HEK293 (cell line): Measurements from ENCODE around the gene IL36RN.
A peak's percentile ranks its signal among the peaks of the same experiment; 100 is the strongest.

ENCODE experiments used
- CTCF ChIA-PET: fragments of 350-600 bp; formaldehyde crosslinking; extraction: SDS; loops from one replicate; lab custom pipeline; 2021; ENCODE audit warnings: antibody characterized with exemption; lab: Yijun Ruan, JAX
- POLR2A ChIA-PET: fragments of 300-600 bp; formaldehyde crosslinking; extraction: SDS; loops from one replicate; lab custom pipeline; 2020; ENCODE audit warnings: antibody characterized with exemption, inconsistent platforms; lab: Yijun Ruan, JAX
- H3K27ac ChIP-seq: fragments of 200-500 bp; sonication (Bioruptor generic); 2 replicates; pipeline ENCODE4 v1.5.1; 2014; ENCODE audit warnings: low read depth, low read length, control low read depth, inconsistent platforms; ENCODE audit errors: extremely low read depth
- H3K36me3 ChIP-seq, 2 experiments: fragments of 200-500 bp in 1 of 2; sonication (Bioruptor generic) in 1 of 2; 1 replicate in 1 of 2; 2 replicates in 1 of 2; pipeline ENCODE4 v1.5.1; 2014 to 2017; ENCODE audit warnings: inconsistent platforms in 2 of 2, low read length in 2 of 2; ENCODE audit not compliant: control insufficient read depth in 2 of 2, insufficient read depth in 1 of 2
- H3K4me1 ChIP-seq: fragments of 200-500 bp; sonication (Bioruptor generic); 2 replicates; pipeline ENCODE4 v1.5.1; 2014; ENCODE audit warnings: mild to moderate bottlenecking, low read length, inconsistent platforms; ENCODE audit not compliant: control insufficient read depth, insufficient read depth
- H3K4me3 ChIP-seq: 2 replicates; pipeline ENCODE4 v1.5.1; 2011; ENCODE audit warnings: low read depth, mild to moderate bottlenecking, control low read depth, low read length, moderate library complexity
- H3K9me3 ChIP-seq: fragments of 200-500 bp; sonication (Bioruptor generic); 2 replicates; pipeline ENCODE4 v1.5.1; 2014; ENCODE audit warnings: low read depth, low read length, inconsistent platforms; ENCODE audit not compliant: control insufficient read depth, insufficient read depth
- BCL11B ChIP-seq: fragments of 450-650 bp; formaldehyde crosslinking; IDR thresholded peaks from 2 replicates; pipeline ENCODE4 v1.5.1; 2016; ENCODE audit warnings: low read depth, missing biosample characterization, missing genetic modification characterization
- FEZF1 ChIP-seq: fragments of 450-650 bp; formaldehyde crosslinking; IDR thresholded peaks from 2 replicates; pipeline ENCODE4 v1.5.1; 2016; ENCODE audit warnings: missing biosample characterization, missing genetic modification characterization
- GLIS1 ChIP-seq: fragments of 450-650 bp; formaldehyde crosslinking; IDR thresholded peaks from 2 replicates; pipeline ENCODE4 v1.5.1; 2016; ENCODE audit warnings: missing biosample characterization, missing genetic modification characterization
- GLIS2 ChIP-seq: fragments of 450-650 bp; formaldehyde crosslinking; IDR thresholded peaks from 2 replicates; pipeline ENCODE4 v1.5.1; 2016; ENCODE audit warnings: missing biosample characterization, missing genetic modification characterization
- KLF16 ChIP-seq: fragments of 450-650 bp; formaldehyde crosslinking; IDR thresholded peaks from 2 replicates; pipeline ENCODE4 v1.5.1; 2017; ENCODE audit warnings: missing biosample characterization, missing genetic modification characterization
- KLF8 ChIP-seq: fragments of 450-650 bp; formaldehyde crosslinking; IDR thresholded peaks from 2 replicates; pipeline ENCODE4 v1.5.1; 2016; ENCODE audit warnings: missing biosample characterization, missing genetic modification characterization
- KLF9 ChIP-seq: fragments of 450-650 bp; formaldehyde crosslinking; IDR thresholded peaks from 2 replicates; pipeline ENCODE4 v1.5.1; 2016; ENCODE audit warnings: missing biosample characterization, missing genetic modification characterization, low read depth
- PRDM10 ChIP-seq: fragments of 450-650 bp; formaldehyde crosslinking; IDR thresholded peaks from 2 replicates; pipeline ENCODE4 v1.5.1; 2016; ENCODE audit warnings: missing biosample characterization, missing genetic modification characterization
- SP2 ChIP-seq: fragments of 450-650 bp; formaldehyde crosslinking; IDR thresholded peaks from 2 replicates; pipeline ENCODE4 v1.5.1; 2016; ENCODE audit warnings: missing biosample characterization, missing genetic modification characterization
- ZBTB17 ChIP-seq: fragments of 450-650 bp; formaldehyde crosslinking; IDR thresholded peaks from 2 replicates; pipeline ENCODE4 v1.5.1; 2016; ENCODE audit warnings: missing biosample characterization, missing genetic modification characterization
- ZFP3 ChIP-seq: fragments of 450-650 bp; formaldehyde crosslinking; IDR thresholded peaks from 2 replicates; pipeline ENCODE4 v1.5.1; 2016; ENCODE audit warnings: low read depth, missing biosample characterization, missing genetic modification characterization
- ZNF175 ChIP-seq: fragments of 450-650 bp; formaldehyde crosslinking; IDR thresholded peaks from 2 replicates; pipeline ENCODE4 v1.5.1; 2016; ENCODE audit warnings: missing biosample characterization, missing genetic modification characterization
- ZNF202 ChIP-seq: fragments of 450-650 bp; formaldehyde crosslinking; IDR thresholded peaks from 2 replicates; pipeline ENCODE4 v1.5.1; 2016; ENCODE audit warnings: missing biosample characterization, missing genetic modification characterization, borderline replicate concordance
- ZNF248 ChIP-seq: fragments of 450-650 bp; formaldehyde crosslinking; IDR thresholded peaks from 2 replicates; pipeline ENCODE4 v1.5.1; 2017; ENCODE audit warnings: missing biosample characterization, missing genetic modification characterization
- ZNF302 ChIP-seq: fragments of 450-650 bp; formaldehyde crosslinking; IDR thresholded peaks from 2 replicates; pipeline ENCODE4 v1.5.1; 2016; ENCODE audit warnings: missing biosample characterization, missing genetic modification characterization, low read depth
- ZNF341 ChIP-seq: fragments of 450-650 bp; formaldehyde crosslinking; IDR thresholded peaks from 2 replicates; pipeline ENCODE4; 2016; ENCODE audit warnings: low read depth, missing biosample characterization, missing genetic modification characterization
- ZNF362 ChIP-seq: fragments of 450-650 bp; formaldehyde crosslinking; IDR thresholded peaks from 2 replicates; pipeline ENCODE4 v1.5.1; 2016; ENCODE audit warnings: missing biosample characterization, missing genetic modification characterization
- ZNF423 ChIP-seq: fragments of 450-650 bp; formaldehyde crosslinking; IDR thresholded peaks from 2 replicates; pipeline ENCODE4 v1.5.1; 2016; ENCODE audit warnings: missing biosample characterization, missing genetic modification characterization
- ZNF510 ChIP-seq: fragments of 450-650 bp; formaldehyde crosslinking; IDR thresholded peaks from 2 replicates; pipeline ENCODE4 v1.5.1; 2018; ENCODE audit warnings: mild to moderate bottlenecking, missing genetic modification characterization, missing biosample characterization; ENCODE audit not compliant: insufficient replicate concordance
- ZNF529 ChIP-seq: fragments of 450-650 bp; formaldehyde crosslinking; IDR thresholded peaks from 2 replicates; pipeline ENCODE4 v1.5.1; 2017; ENCODE audit warnings: missing genetic modification characterization, missing biosample characterization; ENCODE audit not compliant: insufficient replicate concordance
- ZNF544 ChIP-seq: fragments of 450-650 bp; formaldehyde crosslinking; IDR thresholded peaks from 2 replicates; pipeline ENCODE4 v1.5.0; 2017; ENCODE audit warnings: missing biosample characterization, missing genetic modification characterization
- ZNF585B ChIP-seq: fragments of 450-650 bp; formaldehyde crosslinking; IDR thresholded peaks from 2 replicates; pipeline ENCODE4 v1.5.1; 2016; ENCODE audit warnings: missing biosample characterization, missing genetic modification characterization
- ZNF623 ChIP-seq: fragments of 450-650 bp; formaldehyde crosslinking; IDR thresholded peaks from 2 replicates; pipeline ENCODE4 v1.5.1; 2016; ENCODE audit warnings: missing biosample characterization, missing genetic modification characterization
- ZNF658 ChIP-seq: fragments of 450-650 bp; formaldehyde crosslinking; IDR thresholded peaks from 2 replicates; pipeline ENCODE4; 2016; ENCODE audit warnings: missing biosample characterization, missing genetic modification characterization
- ZNF670 ChIP-seq: fragments of 450-650 bp; formaldehyde crosslinking; IDR thresholded peaks from 2 replicates; pipeline ENCODE4 v1.5.1; 2016; ENCODE audit warnings: missing biosample characterization, missing genetic modification characterization, low read depth
- ZNF837 ChIP-seq: fragments of 450-650 bp; formaldehyde crosslinking; IDR thresholded peaks from 2 replicates; pipeline ENCODE4 v1.5.1; 2016; ENCODE audit warnings: missing biosample characterization, missing genetic modification characterization
- TF ChIP-seq, protein P1 (sequence below): fragments of 450-650 bp; formaldehyde crosslinking; IDR thresholded peaks from 2 replicates; pipeline ENCODE4 v1.5.1; 2016; ENCODE audit warnings: missing biosample characterization, missing genetic modification characterization
- TF ChIP-seq, protein P2 (sequence below): fragments of 450-650 bp; formaldehyde crosslinking; IDR thresholded peaks from 2 replicates; pipeline ENCODE4 v1.5.1; 2016; ENCODE audit warnings: missing biosample characterization, missing genetic modification characterization

The IL36RN gene

GRCh38 chr2:113018509-113018908, 40.5 kb upstream of the IL36RN start:
- Histone ChIP-seq H3K4me3 (no peak overlapping the region), H3K36me3 (no peaks in the 10 kb centered on the region), H3K9me3 (no peaks in the 10 kb centered on the region), H3K4me1 (no peaks in the 10 kb centered on the region), H3K27ac (no peak overlapping the region)
- CTCF ChIA-PET = no interaction called here
- TF ChIP-seq ZNF623 = peak; percentile 66
- TF ChIP-seq SP2 (tag by site-specific recombination) = no peak
- TF ChIP-seq, all 188 proteins: peak for 1
- POLR2A ChIA-PET = no interaction called here

GRCh38 chr2:113021312-113021711, 37.7 kb upstream of the IL36RN start:
- TF ChIP-seq KLF8 (tag by site-specific recombination) = no peak
- TF ChIP-seq ZNF302 (tag by site-specific recombination) = no peak
- no peak for TF ChIP-seq ZNF175
- no peak for TF ChIP-seq KLF9 (tag by site-specific recombination)
- no peak for TF ChIP-seq ZNF837 (tag by site-specific recombination)
- no peak for TF ChIP-seq KLF16 (tag by site-specific recombination)
- TF ChIP-seq ZBTB17 (tag by site-specific recombination) = no peak
- no peak for TF ChIP-seq ZNF248
- TF ChIP-seq ZNF341 (tag by site-specific recombination) = no peak
- TF ChIP-seq ZNF362 (tag by site-specific recombination) = no peak
- no peak for TF ChIP-seq ZNF423 (tag by site-specific recombination)
- TF ChIP-seq FEZF1 (tag by site-specific recombination) = no peak
- no peak for TF ChIP-seq GLIS1
- TF ChIP-seq ZNF510 (tag by site-specific recombination) = no peak
- TF ChIP-seq ZNF658 (tag by site-specific recombination) = no peak
- ChIA-PET CTCF (no interaction called here), POLR2A (no interaction called here)
- H3K9me3 ChIP-seq = no peaks in the 10 kb centered on the region
- no peaks in the 10 kb centered on the region for H3K36me3 ChIP-seq
- H3K27ac ChIP-seq = no peak overlapping the region
- H3K4me1 ChIP-seq = no peaks in the 10 kb centered on the region
- no peak overlapping the region for H3K4me3 ChIP-seq

- Histone ChIP-seq H3K4me1 (no peaks in the 10 kb centered on the region), H3K27ac (no peak overlapping the region), H3K4me3 (no peak overlapping the region), H3K36me3 (no peaks in the 10 kb centered on the region), H3K9me3 (no peaks in the 10 kb centered on the region)
- ChIA-PET CTCF (no interaction called here), POLR2A (no interaction called here)
- TF ChIP-seq ZNF670 (tag by site-specific recombination) (no peak), ZNF623 (no peak), ZFP3 (tag by site-specific recombination) (no peak), GLIS2 (tag by site-specific recombination) (no peak), ZNF529 (tag by site-specific recombination) (no peak), ZNF658 (tag by site-specific recombination) (no peak), BCL11B (tag by site-specific recombination) (no peak), ZNF544 (tag by site-specific recombination) (no peak), PRDM10 (tag by site-specific recombination) (no peak), ZNF202 (no peak), ZNF585B (tag by site-specific recombination) (no peak)
- TF ChIP-seq, protein P1, sequence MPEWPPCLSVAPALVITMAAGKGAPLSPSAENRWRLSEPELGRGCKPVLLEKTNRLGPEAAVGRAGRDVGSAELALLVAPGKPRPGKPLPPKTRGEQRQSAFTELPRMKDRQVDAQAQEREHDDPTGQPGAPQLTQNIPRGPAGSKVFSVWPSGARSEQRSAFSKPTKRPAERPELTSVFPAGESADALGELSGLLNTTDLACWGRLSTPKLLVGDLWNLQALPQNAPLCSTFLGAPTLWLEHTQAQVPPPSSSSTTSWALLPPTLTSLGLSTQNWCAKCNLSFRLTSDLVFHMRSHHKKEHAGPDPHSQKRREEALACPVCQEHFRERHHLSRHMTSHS (tag by site-specific recombination) = no peak
- TF ChIP-seq, protein P2, sequence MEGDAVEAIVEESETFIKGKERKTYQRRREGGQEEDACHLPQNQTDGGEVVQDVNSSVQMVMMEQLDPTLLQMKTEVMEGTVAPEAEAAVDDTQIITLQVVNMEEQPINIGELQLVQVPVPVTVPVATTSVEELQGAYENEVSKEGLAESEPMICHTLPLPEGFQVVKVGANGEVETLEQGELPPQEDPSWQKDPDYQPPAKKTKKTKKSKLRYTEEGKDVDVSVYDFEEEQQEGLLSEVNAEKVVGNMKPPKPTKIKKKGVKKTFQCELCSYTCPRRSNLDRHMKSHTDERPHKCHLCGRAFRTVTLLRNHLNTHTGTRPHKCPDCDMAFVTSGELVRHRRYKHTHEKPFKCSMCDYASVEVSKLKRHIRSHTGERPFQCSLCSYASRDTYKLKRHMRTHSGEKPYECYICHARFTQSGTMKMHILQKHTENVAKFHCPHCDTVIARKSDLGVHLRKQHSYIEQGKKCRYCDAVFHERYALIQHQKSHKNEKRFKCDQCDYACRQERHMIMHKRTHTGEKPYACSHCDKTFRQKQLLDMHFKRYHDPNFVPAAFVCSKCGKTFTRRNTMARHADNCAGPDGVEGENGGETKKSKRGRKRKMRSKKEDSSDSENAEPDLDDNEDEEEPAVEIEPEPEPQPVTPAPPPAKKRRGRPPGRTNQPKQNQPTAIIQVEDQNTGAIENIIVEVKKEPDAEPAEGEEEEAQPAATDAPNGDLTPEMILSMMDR (tag by site-specific recombination) = no peak
These were observed 34.2 kb upstream of the IL36RN start for GRCh38 chr2:113024764-113025163.
